ENCODE measurements around the gene FAM53A.

Gene FAM53A

GRCh38 chr4:1603413-1604135 is 80.5 kb downstream of the FAM53A start:
- TF ChIP-seq, protein P1, sequence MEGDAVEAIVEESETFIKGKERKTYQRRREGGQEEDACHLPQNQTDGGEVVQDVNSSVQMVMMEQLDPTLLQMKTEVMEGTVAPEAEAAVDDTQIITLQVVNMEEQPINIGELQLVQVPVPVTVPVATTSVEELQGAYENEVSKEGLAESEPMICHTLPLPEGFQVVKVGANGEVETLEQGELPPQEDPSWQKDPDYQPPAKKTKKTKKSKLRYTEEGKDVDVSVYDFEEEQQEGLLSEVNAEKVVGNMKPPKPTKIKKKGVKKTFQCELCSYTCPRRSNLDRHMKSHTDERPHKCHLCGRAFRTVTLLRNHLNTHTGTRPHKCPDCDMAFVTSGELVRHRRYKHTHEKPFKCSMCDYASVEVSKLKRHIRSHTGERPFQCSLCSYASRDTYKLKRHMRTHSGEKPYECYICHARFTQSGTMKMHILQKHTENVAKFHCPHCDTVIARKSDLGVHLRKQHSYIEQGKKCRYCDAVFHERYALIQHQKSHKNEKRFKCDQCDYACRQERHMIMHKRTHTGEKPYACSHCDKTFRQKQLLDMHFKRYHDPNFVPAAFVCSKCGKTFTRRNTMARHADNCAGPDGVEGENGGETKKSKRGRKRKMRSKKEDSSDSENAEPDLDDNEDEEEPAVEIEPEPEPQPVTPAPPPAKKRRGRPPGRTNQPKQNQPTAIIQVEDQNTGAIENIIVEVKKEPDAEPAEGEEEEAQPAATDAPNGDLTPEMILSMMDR (conservative IDR thresholded peaks at IDR 0.05; ENCODE audit: low read depth, low read length): no peak
- Histone ChIP-seq H3K27me3 (ENCODE audit: insufficient read depth, low read depth) (peaks cover 13% of the 10 kb centered on the region; the same call in 1 of the 2 replicates), H3K9ac (no peak overlapping the region), H2AFZ (ENCODE audit: low read depth) (no peak overlapping the region), H3K4me2 (no peak overlapping the region), H3K4me1 (ENCODE audit: low read depth, poor library complexity, severe bottlenecking) (no peaks in the 10 kb centered on the region), H3K27ac (no peak overlapping the region), H3K36me3 (ENCODE audit: insufficient read depth) (no peaks in the 10 kb centered on the region), H3K4me3 (IDR thresholded peaks at IDR 0.05; ENCODE audit: insufficient read depth, low read depth, low read length) (no peak overlapping the region), H4K20me1 (ENCODE audit: insufficient read depth) (no peaks in the 10 kb centered on the region), H3K79me2 (ENCODE audit: insufficient read depth, low read depth) (no peaks in the 10 kb centered on the region)

GRCh38 chr4:1602655-1603412 is 81.3 kb downstream of the FAM53A start:
- no peak overlapping the region for H3K9ac ChIP-seq
- no peaks in the 10 kb centered on the region for H3K4me1 ChIP-seq (ENCODE audit: low read depth, poor library complexity, severe bottlenecking)
- H3K79me2 ChIP-seq (ENCODE audit: insufficient read depth, low read depth): no peaks in the 10 kb centered on the region
- H3K4me3 ChIP-seq (IDR thresholded peaks at IDR 0.05; ENCODE audit: insufficient read depth, low read depth, low read length): no peak overlapping the region
- H3K27ac ChIP-seq: no peak overlapping the region
- H3K27me3 ChIP-seq (ENCODE audit: insufficient read depth, low read depth): peaks cover 13% of the 10 kb centered on the region; the same call in 1 of the 2 replicates
- H2AFZ ChIP-seq (ENCODE audit: low read depth): no peak overlapping the region
- TF ChIP-seq, protein P1 (conservative IDR thresholded peaks at IDR 0.05; ENCODE audit: low read depth, low read length): no peak
- H3K4me2 ChIP-seq: no peak overlapping the region
- H4K20me1 ChIP-seq (ENCODE audit: insufficient read depth): no peaks in the 10 kb centered on the region
- H3K36me3 ChIP-seq (ENCODE audit: insufficient read depth): no peaks in the 10 kb centered on the region

DNA sequence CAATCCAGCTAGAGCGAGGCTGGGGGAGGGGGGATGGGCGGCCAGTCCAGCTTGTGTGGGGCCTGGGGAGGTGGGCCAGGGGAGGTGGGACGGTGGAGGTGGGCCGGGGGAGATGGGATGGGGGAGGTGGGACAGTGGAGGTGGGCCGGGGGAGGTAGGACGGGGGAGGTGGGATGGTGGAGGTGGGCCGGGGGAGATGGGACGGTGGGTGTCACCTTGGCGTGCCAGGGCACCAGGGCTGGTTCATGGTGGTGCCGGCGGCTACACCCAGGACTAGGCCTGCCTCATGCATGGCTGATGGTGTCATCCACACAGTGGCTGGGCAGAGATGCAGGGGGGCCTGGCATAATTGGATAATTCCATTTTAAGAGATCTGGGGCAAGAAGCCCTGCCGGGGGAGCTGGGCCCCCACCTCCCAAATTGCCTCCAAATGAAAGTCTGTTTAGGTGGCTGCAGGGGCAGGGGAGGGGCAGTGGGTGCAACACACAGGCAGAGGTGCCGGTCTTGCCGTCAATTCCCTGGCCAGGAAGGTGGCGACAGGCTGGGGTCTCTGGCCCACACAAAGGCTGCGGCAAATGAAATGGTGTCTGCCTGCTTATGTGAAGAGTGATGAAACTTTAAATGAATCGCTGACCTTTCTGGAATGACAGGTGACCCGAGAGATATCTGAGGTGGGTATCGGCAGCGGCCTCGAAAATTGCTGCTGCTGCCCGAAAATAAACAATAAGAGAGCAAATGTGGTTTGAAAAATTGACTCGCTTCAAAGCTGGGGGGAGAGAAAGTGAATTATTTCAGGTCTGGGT is 82.1 kb downstream of the FAM53A start:
- H3K36me3 ChIP-seq (ENCODE audit: insufficient read depth): no peaks in the 10 kb centered on the region
- H3K4me2 ChIP-seq: no peak overlapping the region
- no peak overlapping the region for H2AFZ ChIP-seq (ENCODE audit: low read depth)
- H3K9ac ChIP-seq: no peak overlapping the region
- no peak overlapping the region for H3K4me3 ChIP-seq (IDR thresholded peaks at IDR 0.05; ENCODE audit: insufficient read depth, low read depth, low read length)
- H3K27me3 ChIP-seq (ENCODE audit: insufficient read depth, low read depth): peaks cover 13% of the 10 kb centered on the region; the same call in 1 of the 2 replicates
- no peaks in the 10 kb centered on the region for H3K4me1 ChIP-seq (ENCODE audit: low read depth, poor library complexity, severe bottlenecking)
- no peaks in the 10 kb centered on the region for H4K20me1 ChIP-seq (ENCODE audit: insufficient read depth)
- no peaks in the 10 kb centered on the region for H3K79me2 ChIP-seq (ENCODE audit: insufficient read depth, low read depth)
- no peak overlapping the region for H3K27ac ChIP-seq
- TF ChIP-seq, protein P1 (conservative IDR thresholded peaks at IDR 0.05; ENCODE audit: low read depth, low read length): no peak

DNA sequence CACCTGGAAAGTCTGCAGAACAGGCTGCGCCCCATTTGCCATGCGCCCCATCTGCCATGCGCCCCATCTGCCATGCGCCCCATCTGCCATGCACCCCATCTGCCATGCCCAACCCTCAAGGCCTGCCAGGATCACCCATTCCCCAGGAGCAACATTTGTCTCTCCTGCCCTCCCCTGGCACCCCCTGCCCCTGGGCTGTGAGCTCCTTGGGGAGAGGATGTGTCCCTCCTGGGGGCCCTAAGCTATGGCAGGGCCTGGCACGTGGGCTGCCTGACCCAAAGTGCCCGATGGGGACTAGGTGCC is 82.6 kb downstream of the FAM53A start:
- Histone ChIP-seq H3K27me3 (ENCODE audit: insufficient read depth, low read depth) (peaks cover 13% of the 10 kb centered on the region; the same call in 1 of the 2 replicates), H3K27ac (no peak overlapping the region), H3K4me1 (ENCODE audit: low read depth, poor library complexity, severe bottlenecking) (no peaks in the 10 kb centered on the region), H3K36me3 (ENCODE audit: insufficient read depth) (no peaks in the 10 kb centered on the region), H3K9ac (no peak overlapping the region), H3K4me3 (IDR thresholded peaks at IDR 0.05; ENCODE audit: insufficient read depth, low read depth, low read length) (no peak overlapping the region), H2AFZ (ENCODE audit: low read depth) (no peak overlapping the region), H3K4me2 (no peak overlapping the region), H4K20me1 (ENCODE audit: insufficient read depth) (no peaks in the 10 kb centered on the region), H3K79me2 (ENCODE audit: insufficient read depth, low read depth) (no peaks in the 10 kb centered on the region)
- TF ChIP-seq, protein P1 (conservative IDR thresholded peaks at IDR 0.05; ENCODE audit: low read depth, low read length): no peak

All from KMS-11 (cell line).